PFSK-1 (cell line): ENCODE measurements around the gene MUC2.

ENCODE experiments used
- FOXP2 ChIP-seq: optimal IDR thresholded peaks from 2 replicates; pipeline ENCODE3; 2011; ENCODE audit warnings: borderline replicate concordance, control low read depth, inconsistent platforms; ENCODE audit not compliant: insufficient read depth; ENCODE audit errors: extremely low read length, extremely low read depth
- POLR2AphosphoS5 ChIP-seq: IDR thresholded peaks from 2 replicates; pipeline ENCODE4 v1.6.1; 2012; ENCODE audit warnings: low read depth, mild to moderate bottlenecking, control low read depth, low read length, moderate library complexity
- SIN3A ChIP-seq: IDR thresholded peaks from 2 replicates; pipeline ENCODE4 v1.6.1; 2012; ENCODE audit warnings: mild to moderate bottlenecking, low read length, moderate library complexity, borderline replicate concordance; ENCODE audit not compliant: insufficient read depth
- TAF1 ChIP-seq: IDR thresholded peaks from 2 replicates; pipeline ENCODE4 v1.6.1; 2012; ENCODE audit warnings: low read length, control low read depth, borderline replicate concordance; ENCODE audit not compliant: insufficient read depth
- TF ChIP-seq, protein P1 (sequence below), 2 experiments: IDR thresholded peaks; 2 replicates each; pipeline versions ENCODE4 v1.6.1 to v1.8.0; 2011 to 2012; ENCODE audit warnings: low read depth in 2 of 2, low read length in 2 of 2, control low read depth in 1 of 2, inconsistent platforms in 1 of 2, mild to moderate bottlenecking in 1 of 2, moderate library complexity in 1 of 2; ENCODE audit not compliant: insufficient read depth in 1 of 2

The MUC2 gene

GRCh38 chr11:1106387-1106786, 31.7 kb downstream of the MUC2 start:
- TF ChIP-seq POLR2AphosphoS5 (no peak), TAF1 (no peak), SIN3A (no peak), FOXP2 (no peak)
- TF ChIP-seq, protein P1, sequence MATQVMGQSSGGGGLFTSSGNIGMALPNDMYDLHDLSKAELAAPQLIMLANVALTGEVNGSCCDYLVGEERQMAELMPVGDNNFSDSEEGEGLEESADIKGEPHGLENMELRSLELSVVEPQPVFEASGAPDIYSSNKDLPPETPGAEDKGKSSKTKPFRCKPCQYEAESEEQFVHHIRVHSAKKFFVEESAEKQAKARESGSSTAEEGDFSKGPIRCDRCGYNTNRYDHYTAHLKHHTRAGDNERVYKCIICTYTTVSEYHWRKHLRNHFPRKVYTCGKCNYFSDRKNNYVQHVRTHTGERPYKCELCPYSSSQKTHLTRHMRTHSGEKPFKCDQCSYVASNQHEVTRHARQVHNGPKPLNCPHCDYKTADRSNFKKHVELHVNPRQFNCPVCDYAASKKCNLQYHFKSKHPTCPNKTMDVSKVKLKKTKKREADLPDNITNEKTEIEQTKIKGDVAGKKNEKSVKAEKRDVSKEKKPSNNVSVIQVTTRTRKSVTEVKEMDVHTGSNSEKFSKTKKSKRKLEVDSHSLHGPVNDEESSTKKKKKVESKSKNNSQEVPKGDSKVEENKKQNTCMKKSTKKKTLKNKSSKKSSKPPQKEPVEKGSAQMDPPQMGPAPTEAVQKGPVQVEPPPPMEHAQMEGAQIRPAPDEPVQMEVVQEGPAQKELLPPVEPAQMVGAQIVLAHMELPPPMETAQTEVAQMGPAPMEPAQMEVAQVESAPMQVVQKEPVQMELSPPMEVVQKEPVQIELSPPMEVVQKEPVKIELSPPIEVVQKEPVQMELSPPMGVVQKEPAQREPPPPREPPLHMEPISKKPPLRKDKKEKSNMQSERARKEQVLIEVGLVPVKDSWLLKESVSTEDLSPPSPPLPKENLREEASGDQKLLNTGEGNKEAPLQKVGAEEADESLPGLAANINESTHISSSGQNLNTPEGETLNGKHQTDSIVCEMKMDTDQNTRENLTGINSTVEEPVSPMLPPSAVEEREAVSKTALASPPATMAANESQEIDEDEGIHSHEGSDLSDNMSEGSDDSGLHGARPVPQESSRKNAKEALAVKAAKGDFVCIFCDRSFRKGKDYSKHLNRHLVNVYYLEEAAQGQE (IDR thresholded peaks at IDR 0.05; ENCODE audit: insufficient read depth in 1 of 2, low read depth in 2 of 2, low read length in 2 of 2) = no peak

GRCh38 chr11:1107316-1108245, 32.9 kb downstream of the MUC2 start:
- TF ChIP-seq TAF1 (no peak), SIN3A (no peak), FOXP2 (no peak)
- TF ChIP-seq, protein P1 (IDR thresholded peaks at IDR 0.05; ENCODE audit: insufficient read depth in 1 of 2, low read depth in 2 of 2, low read length in 2 of 2) = no peak

DNA sequence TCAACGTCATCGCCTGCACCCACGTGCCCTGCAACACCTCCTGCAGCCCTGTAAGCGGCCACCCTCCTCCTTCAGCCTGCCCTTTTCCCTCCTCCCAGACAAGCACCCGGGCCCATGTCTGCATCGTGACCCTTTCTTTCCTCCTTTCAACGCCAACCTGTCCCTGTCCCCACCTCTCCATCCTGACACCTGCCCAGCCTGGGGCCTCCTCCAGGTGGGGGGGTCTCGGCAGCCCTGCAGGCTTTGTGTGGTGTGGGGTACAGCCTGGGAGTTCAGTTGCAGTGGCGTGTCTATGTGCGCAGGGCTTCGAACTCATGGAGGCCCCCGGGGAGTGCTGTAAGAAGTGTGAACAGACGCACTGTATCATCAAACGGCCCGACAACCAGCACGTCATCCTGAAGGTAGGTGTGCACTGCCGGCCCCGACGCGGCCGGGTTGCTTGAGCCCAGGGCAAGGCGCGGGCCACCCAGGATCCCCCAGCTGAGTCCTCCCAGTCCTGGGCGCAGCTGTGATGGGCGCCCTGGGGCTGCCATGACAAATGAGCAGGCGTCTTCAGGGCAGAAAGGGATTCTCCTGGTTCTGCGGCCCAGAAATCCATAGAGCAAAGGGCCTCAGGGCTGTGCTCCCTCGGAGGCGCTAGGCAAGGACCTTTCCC, 33.7 kb downstream of the MUC2 start:
- TF ChIP-seq FOXP2 = no peak

DNA sequence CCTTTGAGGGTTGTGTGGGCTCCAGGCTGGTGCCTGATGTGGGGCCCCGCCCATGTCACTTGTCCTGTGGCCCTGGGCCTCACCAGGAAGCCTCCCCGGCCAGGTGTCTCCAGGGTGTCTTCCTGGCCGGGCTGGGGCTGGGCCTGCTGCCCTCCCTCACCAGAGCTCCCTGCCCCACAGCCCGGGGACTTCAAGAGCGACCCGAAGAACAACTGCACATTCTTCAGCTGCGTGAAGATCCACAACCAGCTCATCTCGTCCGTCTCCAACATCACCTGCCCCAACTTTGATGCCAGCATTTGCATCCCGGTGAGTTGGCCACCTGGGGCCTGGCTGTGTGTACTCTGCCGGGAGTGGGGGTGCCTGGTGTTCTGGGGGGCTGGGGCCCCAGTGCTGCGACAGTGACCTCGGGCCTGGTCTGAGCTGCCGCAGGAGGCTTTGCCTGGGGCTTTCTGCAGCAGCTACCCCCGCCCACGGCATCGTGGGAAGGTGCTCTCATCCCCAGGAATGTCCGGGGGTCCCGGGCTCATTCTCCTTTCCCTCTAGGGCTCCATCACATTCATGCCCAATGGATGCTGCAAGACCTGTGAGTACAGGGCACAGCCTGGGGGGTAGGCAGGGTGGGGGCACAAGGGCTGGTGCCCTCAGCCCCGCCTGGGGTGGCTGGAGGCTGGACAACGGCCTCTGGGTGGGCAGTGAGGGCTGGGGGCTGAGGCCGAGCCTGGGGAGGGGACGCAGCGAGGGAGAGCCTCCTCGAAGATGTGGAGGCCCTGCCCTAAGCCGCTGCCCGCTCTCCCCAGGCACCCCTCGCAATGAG, 34.6 kb downstream of the MUC2 start:
- TF ChIP-seq, protein P1 (IDR thresholded peaks at IDR 0.05; ENCODE audit: insufficient read depth in 1 of 2, low read depth in 2 of 2, low read length in 2 of 2) = no peak
- no peak for TF ChIP-seq SIN3A
- TF ChIP-seq TAF1 = no peak
- no peak for TF ChIP-seq FOXP2

DNA sequence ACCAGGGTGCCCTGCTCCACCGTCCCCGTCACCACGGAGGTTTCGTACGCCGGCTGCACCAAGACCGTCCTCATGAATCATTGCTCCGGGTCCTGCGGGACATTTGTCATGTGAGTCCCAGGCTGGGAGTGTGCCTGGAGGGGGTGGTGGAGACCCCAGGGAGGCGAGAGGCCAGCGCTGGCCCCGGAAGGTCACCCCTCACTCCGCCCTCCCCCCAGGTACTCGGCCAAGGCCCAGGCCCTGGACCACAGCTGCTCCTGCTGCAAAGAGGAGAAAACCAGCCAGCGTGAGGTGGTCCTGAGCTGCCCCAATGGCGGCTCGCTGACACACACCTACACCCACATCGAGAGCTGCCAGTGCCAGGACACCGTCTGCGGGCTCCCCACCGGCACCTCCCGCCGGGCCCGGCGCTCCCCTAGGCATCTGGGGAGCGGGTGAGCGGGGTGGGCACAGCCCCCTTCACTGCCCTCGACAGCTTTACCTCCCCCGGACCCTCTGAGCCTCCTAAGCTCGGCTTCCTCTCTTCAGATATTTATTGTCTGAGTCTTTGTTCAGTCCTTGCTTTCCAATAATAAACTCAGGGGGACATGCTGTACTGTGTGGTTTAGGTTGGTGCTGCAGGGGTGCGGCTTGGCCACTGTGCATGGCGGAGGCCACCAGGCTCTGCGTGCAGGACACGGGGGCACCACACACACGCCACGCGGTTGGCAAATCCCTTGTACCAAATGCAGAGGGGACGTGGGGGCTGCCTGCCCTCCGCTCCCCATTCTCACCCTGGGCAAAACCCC, 35.4 kb downstream of the MUC2 start:
- TF ChIP-seq POLR2AphosphoS5 = no peak
- no peak for TF ChIP-seq FOXP2
- no peak for TF ChIP-seq SIN3A
- TF ChIP-seq, protein P1 (IDR thresholded peaks at IDR 0.05; ENCODE audit: insufficient read depth in 1 of 2, low read depth in 2 of 2, low read length in 2 of 2) = no peak
- no peak for TF ChIP-seq TAF1
